Heart right ventricle (tissue), 16 donors: ENCODE results near the gene ADK. TPM values are rescaled to one million over a fixed set of nuclear protein-coding genes. Genes with fewer than 3 reads are reported as not detected.

Experiments
- ATAC-seq, 8 donors: fragments of 200-7000 bp; cut with Tn5 transposase; one replicate each; pipeline ENCODE4 v1.9.1; 2020; ENCODE audit warnings: mild to moderate bottlenecking in 8 of 8, moderate library complexity in 8 of 8, moderate number of reproducible peaks in 1 of 8
- DNase-seq, 2 donors: peaks; one replicate each; pipeline ENCODE4 v3.0.0-alpha.2; 2020
- H3K27ac ChIP-seq, 10 donors: fragments of 200-600 bp; sonication (generic) in 2 of 10; one replicate each; pipeline versions ENCODE4 v1.5.0 to v1.8.0; 2020 to 2022; ENCODE audit warnings: mild to moderate bottlenecking in 3 of 10
- H3K27me3 ChIP-seq, 7 donors: fragments of 200-600 bp; one replicate each; pipeline ENCODE4 v1.8.0; 2021 to 2022; ENCODE audit warnings: mild to moderate bottlenecking in 2 of 7
- H3K36me3 ChIP-seq, 9 donors: fragments of 200-600 bp; sonication (generic) in 1 of 9; one replicate each; pipeline versions ENCODE4 v1.5.0 to v1.8.0; 2020 to 2022; ENCODE audit warnings: mild to moderate bottlenecking in 2 of 9
- H3K4me1 ChIP-seq, 9 donors: fragments of 200-600 bp; sonication (generic) in 1 of 9; one replicate each; pipeline versions ENCODE4 v1.5.0 to v1.8.0; 2020 to 2022; ENCODE audit warnings: mild to moderate bottlenecking in 4 of 9
- H3K4me3 ChIP-seq, 10 donors: fragments of 200-600 bp; sonication (generic) in 2 of 10; one replicate each; pipeline versions ENCODE4 v1.5.0 to v1.8.0; 2020 to 2022; ENCODE audit warnings: mild to moderate bottlenecking in 7 of 10, moderate library complexity in 2 of 10
- H3K9me3 ChIP-seq, 11 donors: fragments of 200-600 bp in 10 of 11; sonication (generic) in 2 of 11; one replicate each; pipeline versions ENCODE4 v1.5.0 to v1.8.0; 2013 to 2022; ENCODE audit warnings: mild to moderate bottlenecking in 2 of 11, control low read depth in 1 of 11, moderate library complexity in 1 of 11
- WGBS, 2 donors: extraction: QIAGEN DNeasy Blood & Tissue Kit; methylation state at CpG; one replicate each; pipeline ENCODE4 v1.1.7; 2013; ENCODE audit warnings: inconsistent platforms in 1 of 2; 5-methylcytosine and 5-hydroxymethylcytosine counted together
- intact Hi-C, 10 donors: fragments of 100-400 bp; cut with DNase I; formaldehyde crosslinking; loops; one replicate each; pipeline versions ENCODE4 v1.11.1 to v1.14.2; 2022
- polyA plus RNA-seq, 2 donors: library from polyadenylated mRNA; stranded (reverse); fragments of 200-250 nt; gene quantifications; one replicate each; pipeline ENCODE4 v1.2.3, GENCODE V29; 2013
- total RNA-seq, 10 donors: library from RNA; stranded (reverse); fragmentation: NEBNext Ultra II Directional in 3 of 10; extraction: Animal tissue kit (Norgen Biotek cat#: 25700) in 3 of 10; gene quantifications; one replicate each; pipeline versions ENCODE4 v1.2.1 to v1.2.4, GENCODE V29; 2021 to 2023
- TF ChIP-seq, protein P1 (sequence below), 9 donors: fragments of 200-600 bp; sonication (generic) in 2 of 9; IDR thresholded peaks; one replicate each; pipeline versions ENCODE4 v1.5.0 to v1.8.0; 2021 to 2022; ENCODE audit warnings: antibody characterized with exemption in 9 of 9, mild to moderate bottlenecking in 5 of 9, moderate library complexity in 1 of 9
- donor health status: Arrhythmogenic right ventricular cardiomyopathy.
- donor health status: ischemic (EF 13 %, LVEDD 7.1; RV severe dilation, severe dysfunction).
- donor health status: healthy with polysubstance abuse.
- donor health status: DM: no; HTN: yes; CAD: no.
- donor health status: DM: no; HTN: no; CAD: no.
- donor health status: ischemic (EF 25% LVEDD 6.9; RV normal size, moderate dysfunction).
- donor health status: ischemic (EF 25% LVEDD 5.7; RV mildly dilated, moderate dysfunction).
- donor health status: healthy.
- donor health status: DM: yes; HTN: yes; CAD: no.
- donor health status: Ischemic cardiomyopathy.
- donor health status: ischemic (EF 35%, LVEDD 5.7; RV mildly dilated, moderate dysfunction).
- donor health status: nonischemic (EF 11% LVEDD 7.7; RV severe dilation, severe dysfunction).
- donor health status: DM: yes; HTN: yes; CAD: no.
- donor health status: PGD.
- donor health status: ischemic (EF 29% LVEDD 5.4; RV normal size, mild dysfunction).
- donor health status: nonischemic (EF 23%, LVEDD 6.1; RV moderate dilation, normal function).

The ADK gene
- total and polyA plus RNA-seq, 12 donors = 13.0 to 50.0 (median 39.1) TPM

DNA sequence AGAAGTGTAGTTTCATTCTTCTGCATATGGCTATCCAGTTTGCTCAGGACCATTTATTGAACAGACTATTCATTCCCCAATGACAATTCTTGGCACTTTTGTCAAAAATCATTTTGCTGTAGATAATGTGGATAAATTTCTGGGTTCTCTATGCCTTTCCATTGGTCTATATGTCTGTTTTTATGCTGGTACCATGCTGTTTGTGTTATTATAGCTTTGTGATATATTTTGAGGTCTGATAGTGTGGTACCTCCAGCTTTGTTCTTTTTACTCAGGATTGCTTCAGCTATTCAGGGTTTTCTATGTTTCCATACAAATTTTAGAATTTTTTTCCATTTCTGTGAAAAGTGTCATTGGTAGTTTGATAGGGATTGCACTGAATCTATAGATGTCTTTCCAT lies 360.0 kb downstream of the ADK start:
- ATAC-seq (no peak), DNase-seq (no peak)
- no peaks in the 10 kb centered on the region for H3K4me1 ChIP-seq
- intact Hi-C loops = no loop called here
- no peak overlapping the region for H3K4me3 ChIP-seq
- H3K27ac ChIP-seq = no peak overlapping the region
- peaks cover 0 to 57% (median 27%) of the 10 kb centered on the region in 11 donors for H3K9me3 ChIP-seq
- TF ChIP-seq, protein P1, sequence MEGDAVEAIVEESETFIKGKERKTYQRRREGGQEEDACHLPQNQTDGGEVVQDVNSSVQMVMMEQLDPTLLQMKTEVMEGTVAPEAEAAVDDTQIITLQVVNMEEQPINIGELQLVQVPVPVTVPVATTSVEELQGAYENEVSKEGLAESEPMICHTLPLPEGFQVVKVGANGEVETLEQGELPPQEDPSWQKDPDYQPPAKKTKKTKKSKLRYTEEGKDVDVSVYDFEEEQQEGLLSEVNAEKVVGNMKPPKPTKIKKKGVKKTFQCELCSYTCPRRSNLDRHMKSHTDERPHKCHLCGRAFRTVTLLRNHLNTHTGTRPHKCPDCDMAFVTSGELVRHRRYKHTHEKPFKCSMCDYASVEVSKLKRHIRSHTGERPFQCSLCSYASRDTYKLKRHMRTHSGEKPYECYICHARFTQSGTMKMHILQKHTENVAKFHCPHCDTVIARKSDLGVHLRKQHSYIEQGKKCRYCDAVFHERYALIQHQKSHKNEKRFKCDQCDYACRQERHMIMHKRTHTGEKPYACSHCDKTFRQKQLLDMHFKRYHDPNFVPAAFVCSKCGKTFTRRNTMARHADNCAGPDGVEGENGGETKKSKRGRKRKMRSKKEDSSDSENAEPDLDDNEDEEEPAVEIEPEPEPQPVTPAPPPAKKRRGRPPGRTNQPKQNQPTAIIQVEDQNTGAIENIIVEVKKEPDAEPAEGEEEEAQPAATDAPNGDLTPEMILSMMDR (IDR thresholded peaks at IDR 0.05) = no peak
- peaks cover 0 to 6% (median 0%) of the 10 kb centered on the region in 9 donors for H3K36me3 ChIP-seq
- H3K27me3 ChIP-seq = no peaks in the 10 kb centered on the region

DNA sequence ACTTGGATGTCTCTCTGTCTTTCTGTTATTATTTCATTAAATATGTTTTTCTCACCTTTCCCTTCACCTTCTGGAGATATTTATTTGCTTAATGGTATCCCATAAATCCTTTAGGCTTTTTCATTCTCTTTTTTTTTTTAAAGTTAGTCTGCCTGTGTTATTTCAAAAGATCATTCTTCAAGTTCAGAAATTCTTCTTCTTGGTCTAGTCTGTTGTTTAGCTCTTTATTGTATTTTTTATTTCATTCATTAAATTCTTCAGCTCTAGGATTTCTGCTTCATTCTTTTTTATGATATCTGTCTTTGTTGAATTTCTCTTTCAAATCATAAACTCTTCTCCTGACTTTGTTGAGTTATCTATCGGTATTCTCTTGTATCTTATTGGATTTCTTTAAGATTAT lies 363.3 kb downstream of the ADK start:
- Histone ChIP-seq H3K27me3 (no peaks in the 10 kb centered on the region), H3K4me1 (no peaks in the 10 kb centered on the region), H3K27ac (no peak overlapping the region), H3K9me3 (peaks cover 0 to 57% (median 27%) of the 10 kb centered on the region in 11 donors), H3K36me3 (no peaks in the 10 kb centered on the region), H3K4me3 (no peak overlapping the region)
- DNase-seq = no peak
- TF ChIP-seq, protein P1 (IDR thresholded peaks at IDR 0.05) = no peak
- intact Hi-C loops = no loop called here
- WGBS, 2 donors = 99 to 100% methylated on average over 1 of the region's 1 CpG
- ATAC-seq = no peak

DNA sequence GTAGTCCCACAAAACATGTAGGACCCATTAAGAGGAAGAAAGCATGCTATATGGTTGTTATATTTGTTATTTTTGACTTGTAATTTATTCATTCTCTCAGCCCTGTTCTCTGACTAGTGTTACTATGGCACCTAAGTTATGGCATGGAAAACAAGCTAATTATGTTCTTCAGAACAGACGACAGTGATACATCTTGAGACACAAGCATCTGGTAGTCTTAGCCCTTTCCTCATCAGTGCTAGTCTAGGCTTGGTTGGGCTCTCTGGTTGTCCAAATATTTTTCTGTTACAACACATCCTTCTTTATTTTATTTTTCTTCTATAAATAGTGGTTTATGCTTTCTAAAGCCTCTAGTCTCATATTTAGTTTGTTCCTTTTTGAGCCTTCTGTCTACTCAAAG lies 367.0 kb downstream of the ADK start:
- no peak for DNase-seq
- no peak for ATAC-seq
- TF ChIP-seq, protein P1 (IDR thresholded peaks at IDR 0.05) = no peak
- Histone ChIP-seq H3K4me3 (no peak overlapping the region), H3K27me3 (no peaks in the 10 kb centered on the region), H3K36me3 (no peaks in the 10 kb centered on the region), H3K4me1 (no peaks in the 10 kb centered on the region), H3K9me3 (peaks cover 0 to 24% (median 10%) of the 10 kb centered on the region in 11 donors), H3K27ac (no peak overlapping the region)
- WGBS, 2 donors = 40 to 60% methylated on average over 1 of the region's 1 CpG
- intact Hi-C loops = no loop called here

DNA sequence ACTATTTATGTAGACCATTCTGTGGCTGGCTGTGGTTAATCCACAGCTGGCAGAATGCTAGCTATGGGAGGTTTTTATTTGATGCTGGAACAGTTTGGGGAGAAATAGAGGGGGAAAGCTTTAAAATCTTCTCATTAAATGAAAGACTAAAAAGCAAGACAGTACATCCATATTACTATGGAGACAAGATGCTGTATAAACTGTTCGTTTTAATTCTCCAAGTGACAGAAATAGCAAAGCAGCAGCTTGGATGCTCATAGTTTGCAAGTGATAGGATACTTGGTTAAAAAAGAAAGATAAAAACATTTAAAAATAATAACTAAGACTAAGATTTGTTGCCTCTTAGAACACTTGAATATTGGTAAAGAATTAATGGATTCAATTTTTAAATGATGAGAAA lies 370.5 kb downstream of the ADK start:
- no peak overlapping the region for H3K27ac ChIP-seq
- DNase-seq (no peak), ATAC-seq (no peak)
- H3K27me3 ChIP-seq = no peaks in the 10 kb centered on the region
- no peak overlapping the region for H3K4me3 ChIP-seq
- H3K9me3 ChIP-seq = no peaks in the 10 kb centered on the region
- intact Hi-C loops = no loop called here
- TF ChIP-seq, protein P1 (IDR thresholded peaks at IDR 0.05) = no peak
- H3K36me3 ChIP-seq = peaks cover 0 to 4% (median 0%) of the 10 kb centered on the region in 9 donors
- H3K4me1 ChIP-seq = no peaks in the 10 kb centered on the region
- WGBS, 2 donors = 61 to 66% methylated on average over 1 of the region's 1 CpG
